Cardiac septum (tissue), 1 donor: ENCODE measurements around the gene LEKR1. TPM values are rescaled to one million over a fixed set of nuclear protein-coding genes. Genes with fewer than 3 reads are reported as not detected.
A peak's percentile ranks its signal among the peaks of the same experiment; 100 is the strongest.

Source experiments
- DNase-seq: peaks from one replicate; pipeline ENCODE4 v3.0.0-alpha.2; 2020; ENCODE audit warnings: low spot score
- intact Hi-C: fragments of 100-400 bp; cut with DNase I; formaldehyde crosslinking; loops from one replicate; pipeline ENCODE4 v1.14.0; 2022
- total RNA-seq: library from RNA; stranded (reverse); fragmentation: NEBNext Ultra II Directional; extraction: Animal tissue kit (Norgen Biotek cat#: 25700); gene quantifications from one replicate; pipeline ENCODE4 v1.2.1, GENCODE V29; 2021
- donor health status: DM: no; HTN: no; CAD: no.

The LEKR1 gene
- total RNA-seq, 1 donor from 2014 or later = 0.32 TPM

GRCh38 chr3:157066335-157067098, 240.4 kb downstream of the LEKR1 start:
- intact Hi-C loops = no loop called here
- no peak for DNase-seq

DNA sequence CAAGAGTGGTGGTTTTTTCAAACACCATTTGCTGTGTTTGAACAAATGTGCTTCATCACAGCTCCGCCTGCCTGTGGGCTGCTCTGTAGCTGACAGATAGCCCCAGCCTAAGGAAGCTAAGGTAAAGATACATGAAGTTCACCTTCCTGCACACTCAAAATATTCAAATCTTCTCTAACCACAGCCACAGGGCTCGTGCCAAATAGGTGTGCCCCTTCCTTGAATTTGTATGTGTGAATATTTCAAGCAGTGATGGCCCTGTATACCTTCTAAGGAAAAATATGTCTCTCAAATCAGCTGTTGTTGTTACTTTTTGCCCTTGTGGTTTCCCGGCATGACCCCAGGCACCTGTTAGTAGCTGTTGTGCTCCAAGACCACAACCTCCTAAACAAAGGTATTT, 241.0 kb downstream of the LEKR1 start:
- intact Hi-C loops = no loop called here
- DNase-seq = no peak

- DNase-seq = no peak
Measured at GRCh38 chr3:157069406-157069805, 243.3 kb downstream of the LEKR1 start.

DNA sequence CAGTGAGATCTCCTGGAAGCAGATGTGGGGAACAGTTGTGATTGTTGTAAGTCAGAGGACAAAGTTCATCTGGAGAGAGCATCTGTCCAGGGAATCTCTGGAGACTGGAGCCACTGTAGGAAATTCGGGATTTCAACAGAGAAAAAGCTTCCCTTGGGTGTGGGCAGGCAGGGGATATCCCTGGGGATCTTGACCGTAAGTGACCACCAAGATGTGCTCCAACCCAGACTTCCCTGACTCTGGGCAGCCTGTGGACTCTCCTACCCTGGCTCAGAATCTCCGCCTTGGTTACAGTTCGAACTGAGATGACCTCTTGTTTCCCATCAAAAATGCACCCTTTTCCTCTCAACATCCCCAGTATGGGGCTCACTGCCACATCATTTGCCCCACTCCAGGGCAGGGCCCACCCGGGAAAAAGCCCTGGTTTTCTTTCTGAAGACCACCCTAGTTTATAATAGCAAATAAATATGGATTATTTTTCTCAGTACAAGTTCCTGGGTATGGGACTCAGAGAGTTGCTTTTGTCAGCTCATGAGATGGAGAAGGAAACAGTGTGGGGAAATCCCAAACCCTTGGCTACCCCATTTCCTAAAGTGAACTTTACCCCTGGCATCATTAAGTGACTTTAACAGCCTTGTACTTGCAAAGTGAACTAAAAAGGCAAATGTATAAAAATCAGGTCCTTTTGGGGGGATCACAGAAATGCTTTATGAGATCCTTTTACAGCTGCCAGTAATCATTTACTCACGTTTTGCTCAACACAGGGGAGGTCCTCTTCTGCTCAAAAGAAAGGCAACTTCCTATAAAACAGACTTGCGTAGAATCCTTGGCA, 243.9 kb downstream of the LEKR1 start:
- DNase-seq = no peak
- intact Hi-C loops = no loop called here

More at GRCh38 chr3:157069406-157069805, 243.3 kb downstream of the LEKR1 start:
- intact Hi-C loops = no loop called here

DNA sequence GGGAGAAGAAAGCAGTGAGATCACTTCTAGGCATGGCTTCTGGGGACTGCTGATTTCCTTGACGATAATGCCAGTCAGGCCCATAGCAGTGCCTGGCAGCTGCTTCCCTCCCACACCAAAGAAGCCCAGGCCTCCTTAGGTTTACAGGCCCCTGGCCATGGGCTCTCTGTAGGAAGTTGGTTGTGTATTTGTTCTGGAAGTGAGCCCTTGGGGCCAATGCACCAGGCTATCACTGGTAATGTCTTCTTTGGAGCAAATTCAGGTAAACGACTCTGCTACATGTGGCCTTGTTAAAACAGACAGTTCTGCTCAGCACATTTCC, 244.5 kb downstream of the LEKR1 start:
- intact Hi-C loops = no loop called here
- no peak for DNase-seq

- intact Hi-C loops = no loop called here
- DNase-seq = no peak
Measured at GRCh38 chr3:157071744-157072525, 245.8 kb downstream of the LEKR1 start.

GRCh38 chr3:157073810-157074209, 247.7 kb downstream of the LEKR1 start:
- intact Hi-C loops = no loop called here
- no peak for DNase-seq

- DNase-seq = no peak
- intact Hi-C loops = no loop called here
Measured at GRCh38 chr3:157074490-157074889, 248.3 kb downstream of the LEKR1 start.

GRCh38 chr3:157074981-157075380, 248.8 kb downstream of the LEKR1 start:
- DNase-seq = no peak
- intact Hi-C loops = no loop called here

DNA sequence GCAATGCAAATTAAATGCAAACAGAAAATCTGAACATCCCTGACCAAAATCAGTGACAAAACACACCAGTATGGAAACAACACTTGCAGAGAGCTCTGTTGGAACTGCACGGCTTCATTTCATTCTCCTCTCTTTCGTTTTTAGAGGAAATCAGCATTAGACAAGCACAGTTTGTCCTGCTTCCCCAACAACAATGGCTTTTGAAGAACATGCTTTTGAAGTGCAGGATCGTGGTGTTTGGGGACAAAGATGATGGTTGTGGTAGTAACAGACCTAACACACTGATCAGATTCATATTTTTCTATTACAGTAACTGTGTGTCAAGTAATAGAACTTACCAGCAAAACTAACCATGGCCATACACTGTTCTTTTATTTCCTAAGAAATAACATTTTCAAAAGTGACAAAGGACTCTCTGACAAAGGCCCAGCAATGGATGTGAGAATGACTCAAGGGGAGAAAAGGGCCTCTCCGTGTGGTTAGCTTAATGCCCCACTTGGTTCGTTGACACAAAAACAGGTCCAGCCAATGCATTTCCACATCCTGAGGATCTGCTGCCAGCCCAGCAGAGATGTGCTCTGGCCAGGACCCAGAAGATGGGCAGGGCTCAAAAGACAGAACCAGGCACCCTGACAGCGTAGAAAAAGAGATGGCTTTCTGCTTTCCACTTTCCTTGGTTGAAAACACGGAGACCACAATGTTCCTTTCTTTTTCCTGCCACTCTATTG, 249.7 kb downstream of the LEKR1 start:
- no peak for DNase-seq
- intact Hi-C loops = no loop called here

GRCh38 chr3:157077565-157077991, 251.4 kb downstream of the LEKR1 start:
- no peak for DNase-seq
- intact Hi-C loops = no loop called here

- DNase-seq = no peak
- intact Hi-C loops = no loop called here
Measured at GRCh38 chr3:157078131-157078810, 252.1 kb downstream of the LEKR1 start.

DNA sequence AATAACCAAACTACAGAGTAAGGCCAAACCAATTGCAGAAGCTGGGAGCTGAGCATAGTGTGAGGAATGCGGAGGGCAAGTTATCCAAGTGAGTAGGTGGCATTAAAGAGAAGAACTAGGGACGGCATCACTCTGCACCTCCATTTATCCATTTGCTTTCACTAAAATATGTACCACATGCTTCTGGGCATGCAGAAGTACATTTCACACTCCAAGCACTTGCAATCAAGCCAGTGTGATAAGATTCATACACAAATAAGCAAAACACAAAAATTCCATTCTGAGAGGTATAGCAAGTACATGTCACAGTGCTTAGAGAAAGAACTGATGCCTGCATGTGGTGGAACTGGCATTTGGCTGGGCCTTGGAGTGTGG, 252.6 kb downstream of the LEKR1 start:
- intact Hi-C loops = no loop called here
- no peak for DNase-seq

DNA sequence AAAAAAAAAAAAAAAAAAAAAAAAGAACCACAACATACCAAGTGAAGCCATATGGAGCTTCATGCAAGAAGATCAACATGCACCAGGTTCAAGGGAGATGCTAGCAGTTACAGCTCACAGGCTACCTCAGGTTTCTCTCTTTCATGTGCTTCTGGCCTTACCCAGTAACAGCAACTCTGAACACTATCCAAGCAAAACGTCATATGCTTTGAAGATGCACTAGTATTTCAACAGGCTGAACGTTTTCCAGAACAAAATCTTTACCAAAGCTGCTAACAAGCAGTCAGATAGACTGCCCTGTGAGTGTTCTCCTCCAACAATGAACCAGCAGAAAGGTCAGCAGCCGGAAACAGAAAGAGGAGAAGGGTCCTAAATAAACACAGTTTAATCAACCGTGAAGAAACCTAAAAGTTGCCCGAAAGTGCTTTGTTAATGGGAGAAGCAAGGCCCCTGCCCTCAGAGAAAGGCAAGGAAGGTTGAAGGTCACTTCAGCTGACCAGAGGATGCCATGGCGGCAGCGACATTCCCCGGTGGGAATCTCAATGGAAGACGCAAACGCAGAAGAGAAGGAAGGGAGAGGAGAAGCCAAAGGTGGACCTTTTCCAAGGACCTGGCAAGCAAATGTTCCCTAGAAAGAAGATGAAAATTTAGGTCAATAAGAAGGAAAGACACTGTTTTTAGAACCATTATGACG, 253.7 kb downstream of the LEKR1 start:
- intact Hi-C loops = no loop called here
- no peak for DNase-seq

- peak; percentile 93 for DNase-seq
- intact Hi-C loops = loop anchor here (1.0 kb wide), 1 partner anchor 407 kb away; the partner anchor contains the start of gene TIPARP
Measured at GRCh38 chr3:157081626-157082210, 255.6 kb downstream of the LEKR1 start.

DNA sequence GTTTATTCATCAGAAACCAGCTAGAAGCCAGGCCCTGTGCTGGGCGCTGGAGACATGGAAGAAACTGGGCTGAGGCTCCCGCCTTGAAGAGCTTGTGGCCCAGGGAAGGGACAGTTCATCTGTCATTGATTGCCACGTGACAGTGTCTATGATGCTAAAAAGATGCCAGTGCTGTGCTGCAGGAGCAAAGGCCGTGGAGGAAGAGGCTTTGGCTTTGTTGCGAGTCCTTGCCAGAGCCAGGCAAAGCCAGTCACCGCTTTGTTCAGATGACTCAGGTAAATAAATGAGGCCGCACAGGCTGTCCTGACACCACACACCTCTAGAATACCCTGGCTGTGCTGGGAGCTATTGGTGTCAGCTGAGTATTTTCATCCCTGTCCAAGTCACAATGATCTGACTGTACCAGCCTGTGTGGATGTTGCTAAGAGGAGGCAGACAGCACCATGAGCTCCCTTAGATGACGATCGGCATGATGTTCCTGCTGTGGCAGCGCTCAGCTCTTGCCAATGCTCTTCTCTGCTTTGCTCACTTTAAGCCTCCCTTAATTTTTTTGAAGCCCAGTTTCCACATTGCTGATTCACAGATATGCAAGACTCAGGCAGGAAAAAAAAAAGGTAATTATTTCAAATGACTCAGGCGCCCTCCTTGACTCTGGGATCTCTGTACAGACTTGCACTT, 256.3 kb downstream of the LEKR1 start:
- intact Hi-C loops = no loop called here
- DNase-seq = no peak

DNA sequence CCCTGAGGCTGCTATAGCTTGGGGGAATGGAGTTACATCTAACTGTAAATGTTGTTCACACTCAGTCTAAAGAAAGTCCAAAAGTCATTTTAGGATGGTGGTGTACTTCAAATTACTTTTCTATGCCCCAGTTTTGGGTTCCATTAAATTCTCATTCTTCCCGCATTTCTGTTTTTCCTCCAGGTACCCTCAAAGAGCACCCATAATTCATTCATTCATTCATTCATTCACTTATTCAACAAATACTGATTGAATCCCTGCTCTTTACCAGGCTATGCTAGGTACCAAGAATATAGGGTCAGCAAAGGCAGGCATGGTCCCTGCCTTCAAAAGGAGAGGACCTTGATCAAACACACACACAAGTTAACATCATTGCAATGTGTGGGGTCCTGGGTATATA, 257.7 kb downstream of the LEKR1 start:
- intact Hi-C loops = no loop called here
- no peak for DNase-seq
